T-helper 1 cell treated with Interleukin-12 subunit alpha and Interleukin-12 subunit beta and Interleukin-4 antibody, amounts not matched to agents 30 μg/mL and 1 μg/mL, for 36 hours (primary cell): ENCODE data around the gene FARSA.
"Not testable (repeated sequence)": the region's sequence is repeated elsewhere in the genome, so short reads cannot be mapped to it uniquely, and the experiment has no call there.

Source experiments
- H3K27ac Mint-ChIP-seq: one replicate; pipeline ENCODE4 v1.8.0; 2021; ENCODE audit warnings: mild to moderate bottlenecking, mixed read lengths
- H3K27me3 Mint-ChIP-seq: one replicate; pipeline ENCODE4 v1.8.0; 2021; ENCODE audit warnings: low read depth, mixed read lengths
- H3K36me3 Mint-ChIP-seq: one replicate; pipeline ENCODE4 v1.8.0; 2021; ENCODE audit warnings: low read depth, mixed read lengths
- H3K4me1 Mint-ChIP-seq: one replicate; pipeline ENCODE4 v1.8.0; 2021; ENCODE audit warnings: low read depth, mixed read lengths
- H3K4me3 Mint-ChIP-seq: one replicate; pipeline ENCODE4 v1.8.0; 2021; ENCODE audit warnings: mild to moderate bottlenecking, moderate library complexity, mixed read lengths
- H3K9me3 Mint-ChIP-seq: one replicate; pipeline ENCODE4 v1.8.0; 2021; ENCODE audit warnings: mixed read lengths

The FARSA gene

GRCh38 chr19:12899891-12900518 is 33.5 kb downstream of the FARSA start:
- H3K27me3 Mint-ChIP-seq = no peaks in the 10 kb centered on the region
- H3K36me3 Mint-ChIP-seq = peaks cover 4% of the 10 kb centered on the region
- no peak overlapping the region for H3K27ac Mint-ChIP-seq
- H3K4me3 Mint-ChIP-seq = no peak overlapping the region
- H3K9me3 Mint-ChIP-seq = no peaks in the 10 kb centered on the region
- H3K4me1 Mint-ChIP-seq = peaks cover 7% of the 10 kb centered on the region

GRCh38 chr19:12896460-12896859 is 37.1 kb downstream of the FARSA start:
- no peaks in the 10 kb centered on the region for H3K9me3 Mint-ChIP-seq
- no peak overlapping the region for H3K4me3 Mint-ChIP-seq
- no peaks in the 10 kb centered on the region for H3K27me3 Mint-ChIP-seq
- peaks cover 12% of the 10 kb centered on the region for H3K4me1 Mint-ChIP-seq
- H3K36me3 Mint-ChIP-seq = peaks cover 14% of the 10 kb centered on the region
- no peak overlapping the region for H3K27ac Mint-ChIP-seq

- H3K36me3 Mint-ChIP-seq = peaks cover 18% of the 10 kb centered on the region
- no peaks in the 10 kb centered on the region for H3K27me3 Mint-ChIP-seq
- H3K9me3 Mint-ChIP-seq = no peaks in the 10 kb centered on the region
- H3K27ac Mint-ChIP-seq = no peak overlapping the region
- peaks cover 17% of the 10 kb centered on the region for H3K4me1 Mint-ChIP-seq
- H3K4me3 Mint-ChIP-seq = peak overlapping the region; percentile 50
Observed at GRCh38 chr19:12893582-12893981, 39.9 kb downstream of the FARSA start.

- Mint-ChIP-seq H3K27me3 (no peaks in the 10 kb centered on the region), H3K27ac (peak overlapping the region; percentile 70), H3K4me1 (peaks cover 12% of the 10 kb centered on the region), H3K36me3 (peaks cover 18% of the 10 kb centered on the region), H3K4me3 (peak overlapping the region; percentile 84), H3K9me3 (no peaks in the 10 kb centered on the region)
Observed at GRCh38 chr19:12891553-12892021, 41.9 kb downstream of the FARSA start.

- Mint-ChIP-seq H3K36me3 (peaks cover 18% of the 10 kb centered on the region), H3K27ac (peak within 1 kb of the TSS; percentile 70), H3K27me3 (no peaks in the 10 kb centered on the region), H3K4me3 (peak within 1 kb of the TSS; percentile 84), H3K9me3 (no peaks in the 10 kb centered on the region), H3K4me1 (peaks cover 14% of the 10 kb centered on the region)
Observed at GRCh38 chr19:12890787-12891552, 42.5 kb downstream of the FARSA start, which contains the start of gene GCDH. Gene GCDH, plus strand, starts transcription at chr19:12891160. Its CDS starts 145 bp downstream, at chr19:12891305.

GRCh38 chr19:12890299-12890786 is 43.2 kb downstream of the FARSA start:
- H3K27me3 Mint-ChIP-seq, H3K9me3 Mint-ChIP-seq: not testable (repeated sequence)
- peak overlapping the region; percentile 70 for H3K27ac Mint-ChIP-seq
- peaks cover 14% of the 10 kb centered on the region for H3K4me1 Mint-ChIP-seq
- peak overlapping the region; percentile 84 for H3K4me3 Mint-ChIP-seq
- peaks cover 17% of the 10 kb centered on the region for H3K36me3 Mint-ChIP-seq

GRCh38 chr19:12888006-12888603 is 45.4 kb downstream of the FARSA start:
- Mint-ChIP-seq H3K4me3 (no peak overlapping the region), H3K27me3 (no peaks in the 10 kb centered on the region), H3K4me1 (peaks cover 19% of the 10 kb centered on the region), H3K27ac (no peak overlapping the region), H3K9me3 (no peaks in the 10 kb centered on the region), H3K36me3 (peaks cover 4% of the 10 kb centered on the region)

GRCh38 chr19:12886969-12887747 is 46.4 kb downstream of the FARSA start, which contains the start of gene KLF1:
Gene KLF1, minus strand, starts transcription at chr19:12887201. Its CDS starts 61 bp downstream, at chr19:12887140.
- H3K9me3 Mint-ChIP-seq = no peaks in the 10 kb centered on the region
- H3K27me3 Mint-ChIP-seq = no peaks in the 10 kb centered on the region
- peak within 1 kb of the TSS; percentile 56 for H3K4me3 Mint-ChIP-seq
- peak within 1 kb of the TSS; percentile 41 for H3K27ac Mint-ChIP-seq
- H3K36me3 Mint-ChIP-seq = peaks cover 4% of the 10 kb centered on the region
- peaks cover 22% of the 10 kb centered on the region for H3K4me1 Mint-ChIP-seq

- Mint-ChIP-seq H3K9me3 (no peaks in the 10 kb centered on the region), H3K27ac (peak overlapping the region; percentile 41), H3K4me1 (peaks cover 22% of the 10 kb centered on the region), H3K27me3 (no peaks in the 10 kb centered on the region), H3K4me3 (peak overlapping the region; percentile 56), H3K36me3 (peaks cover 4% of the 10 kb centered on the region)
Observed at GRCh38 chr19:12886651-12886968, 46.9 kb downstream of the FARSA start.

GRCh38 chr19:12885749-12886650 is 47.5 kb downstream of the FARSA start:
- peaks cover 21% of the 10 kb centered on the region for H3K4me1 Mint-ChIP-seq
- no peaks in the 10 kb centered on the region for H3K27me3 Mint-ChIP-seq
- no peaks in the 10 kb centered on the region for H3K9me3 Mint-ChIP-seq
- H3K36me3 Mint-ChIP-seq = peaks cover 1% of the 10 kb centered on the region
- peak overlapping the region; percentile 41 for H3K27ac Mint-ChIP-seq
- H3K4me3 Mint-ChIP-seq = peak overlapping the region; percentile 56

GRCh38 chr19:12884926-12885748 is 48.4 kb downstream of the FARSA start:
- H3K27me3 Mint-ChIP-seq = no peaks in the 10 kb centered on the region

GRCh38 chr19:12884627-12884925 is 48.9 kb downstream of the FARSA start:
- Mint-ChIP-seq H3K4me1 (peaks cover 23% of the 10 kb centered on the region), H3K36me3 (no peaks in the 10 kb centered on the region), H3K9me3 (no peaks in the 10 kb centered on the region), H3K4me3 (peak overlapping the region; percentile 90), H3K27me3 (no peaks in the 10 kb centered on the region), H3K27ac (no peak overlapping the region)

More at GRCh38 chr19:12884926-12885748, 48.4 kb downstream of the FARSA start:
- Mint-ChIP-seq H3K4me1 (peaks cover 22% of the 10 kb centered on the region), H3K27ac (peak overlapping the region; percentile 86), H3K9me3 (no peaks in the 10 kb centered on the region), H3K36me3 (no peaks in the 10 kb centered on the region), H3K4me3 (peak overlapping the region; percentile 90)

- Mint-ChIP-seq H3K9me3 (no peaks in the 10 kb centered on the region), H3K27ac (no peak overlapping the region), H3K4me3 (peak overlapping the region; percentile 10), H3K4me1 (peaks cover 23% of the 10 kb centered on the region), H3K36me3 (no peaks in the 10 kb centered on the region), H3K27me3 (no peaks in the 10 kb centered on the region)
Observed at GRCh38 chr19:12884202-12884601, 49.3 kb downstream of the FARSA start.
